CD4-positive, CD25-positive, alpha-beta regulatory T cell (primary cell): ENCODE data around the gene MED15. TPM values are rescaled to one million over a fixed set of nuclear protein-coding genes. Genes with fewer than 3 reads are reported as not detected.
"Not testable (repeated sequence)": the region's sequence is repeated elsewhere in the genome, so short reads cannot be mapped to it uniquely, and the experiment has no call there.

Experiments used
- ATAC-seq, 2 donors: fragments of 150-1000 bp; cut with Tn5 transposase; one replicate each; pipeline ENCODE4 v1.10.0; 2021; ENCODE audit warnings: low read depth in 2 of 2, moderate number of reproducible peaks in 2 of 2, moderate library complexity in 1 of 2
- DNase-seq, 3 donors: peaks; one replicate each; pipeline versions ENCODE4 v3.0.0 to v3.0.0-alpha.2; 2012 to 2022; ENCODE audit warnings: mixed read lengths in 1 of 3
- H3K27ac ChIP-seq: one replicate; pipeline ENCODE4 v1.7.0; 2013; ENCODE audit warnings: mild to moderate bottlenecking, low read length; ENCODE audit not compliant: insufficient read depth, poor library complexity, severe bottlenecking
- H3K27me3 ChIP-seq: one replicate; pipeline ENCODE4 v1.7.0; 2013; ENCODE audit warnings: low read length; ENCODE audit not compliant: control insufficient read depth, insufficient read depth
- H3K36me3 ChIP-seq: one replicate; pipeline ENCODE4 v1.7.0; 2013; ENCODE audit warnings: mild to moderate bottlenecking, low read length, moderate library complexity; ENCODE audit not compliant: control insufficient read depth, insufficient read depth
- H3K4me1 ChIP-seq: 2 replicates; pipeline ENCODE4 v1.7.0; 2013; ENCODE audit warnings: mild to moderate bottlenecking, low read length; ENCODE audit not compliant: insufficient read depth, control insufficient read depth, poor library complexity, severe bottlenecking
- H3K4me3 ChIP-seq: one replicate; pipeline ENCODE4 v1.7.0; 2013; ENCODE audit warnings: low read depth, mild to moderate bottlenecking, low read length, moderate library complexity
- H3K9me3 ChIP-seq, 2 experiments: 1 replicate in 1 of 2; 2 replicates in 1 of 2; pipeline ENCODE4 v1.7.0; 2013; ENCODE audit warnings: low read length in 2 of 2, mild to moderate bottlenecking in 1 of 2, moderate library complexity in 1 of 2; ENCODE audit not compliant: control insufficient read depth in 2 of 2
- H3K27ac Mint-ChIP-seq, 3 donors: one replicate each; pipeline ENCODE4 v1.8.0; 2020 to 2022; ENCODE audit warnings: mild to moderate bottlenecking in 3 of 3, mixed read lengths in 3 of 3, moderate library complexity in 2 of 3
- H3K27me3 Mint-ChIP-seq: one replicate; pipeline ENCODE4 v1.8.0; 2022; ENCODE audit warnings: mild to moderate bottlenecking, mixed read lengths
- H3K36me3 Mint-ChIP-seq: one replicate; pipeline ENCODE4 v1.8.0; 2020; ENCODE audit warnings: mixed read lengths
- H3K4me1 Mint-ChIP-seq, 4 donors: one replicate each; pipeline ENCODE4 v1.8.0; 2020 to 2022; ENCODE audit warnings: mixed read lengths in 4 of 4, mild to moderate bottlenecking in 1 of 4
- H3K4me3 Mint-ChIP-seq, 4 donors: one replicate each; pipeline ENCODE4 v1.8.0; 2020 to 2022; ENCODE audit warnings: mild to moderate bottlenecking in 4 of 4, mixed read lengths in 4 of 4, moderate library complexity in 3 of 4
- H3K9me3 Mint-ChIP-seq, 7 donors: one replicate each; pipeline ENCODE4 v1.8.0; 2020 to 2022; ENCODE audit warnings: mixed read lengths in 7 of 7, mild to moderate bottlenecking in 3 of 7, moderate library complexity in 2 of 7
- polyA plus RNA-seq, 4 donors: library from polyadenylated mRNA; unstranded; fragments of 300-500 nt; fragmentation: Illumina TruSeq; gene quantifications; one replicate each; pipeline ENCODE4 v1.2.3, GENCODE V29; 2021
- total RNA-seq: library from RNA; stranded (reverse); gene quantifications from one replicate; pipeline ENCODE4 v1.2.3, GENCODE V29; 2022

Gene MED15
- total and polyA plus RNA-seq, 5 donors from 2014 or later: 35.1 to 397 (median 41.6) TPM

DNA sequence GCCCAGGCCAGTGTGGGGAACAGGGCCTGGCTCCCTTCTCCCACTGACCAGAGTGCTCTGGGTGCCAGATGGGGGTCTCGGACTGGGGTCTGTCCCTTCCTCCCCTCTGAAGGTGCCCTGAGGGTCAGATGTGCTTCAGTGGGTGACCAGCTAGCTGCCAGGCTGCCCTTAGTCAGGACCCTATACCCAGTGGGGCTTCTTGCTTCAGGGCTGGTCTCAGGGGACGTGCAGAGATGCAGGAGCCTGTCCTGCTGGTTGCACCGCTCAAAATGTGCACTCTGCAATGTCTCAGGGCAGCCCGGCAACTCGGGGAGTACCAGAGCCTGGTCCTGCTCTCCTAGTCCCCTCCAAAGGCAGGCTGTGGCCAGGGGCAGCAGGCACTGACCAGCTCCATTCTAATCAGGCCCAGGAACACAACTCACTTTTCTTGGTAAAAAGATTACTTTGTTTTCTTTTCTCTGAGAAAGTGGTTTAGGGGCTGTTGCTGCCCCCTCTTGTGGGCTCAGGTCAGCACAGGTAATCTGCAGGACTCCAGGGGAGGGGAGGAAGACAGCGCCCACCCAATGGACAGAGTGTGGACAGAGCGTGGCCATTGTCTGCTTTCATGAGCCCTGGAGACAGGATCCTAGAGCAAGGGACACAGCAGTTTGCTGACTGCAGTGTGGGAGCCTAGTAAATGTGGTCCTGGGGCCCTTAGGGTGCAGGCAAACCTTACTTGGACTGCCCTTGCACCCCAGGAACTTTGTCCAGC, 80.9 kb downstream of the MED15 start:
- DNase-seq (no peak), ATAC-seq (no peak)
- Histone ChIP-seq H3K4me3 (no peak overlapping the region), H3K27ac (no peak overlapping the region), H3K27me3 (no peaks in the 10 kb centered on the region), H3K9me3 (no peaks in the 10 kb centered on the region), H3K4me1 (no peaks in the 10 kb centered on the region), H3K36me3 (peaks cover 37% of the 10 kb centered on the region)
- Mint-ChIP-seq H3K9me3 (no peaks in the 10 kb centered on the region), H3K4me3 (no peak overlapping the region), H3K36me3 (peaks cover 7% of the 10 kb centered on the region), H3K27me3 (no peaks in the 10 kb centered on the region), H3K27ac (peak overlapping the region in 2 of 3 donors; percentile 11 to 71), H3K4me1 (peaks cover 0 to 5% (median 2%) of the 10 kb centered on the region in 4 donors)

DNA sequence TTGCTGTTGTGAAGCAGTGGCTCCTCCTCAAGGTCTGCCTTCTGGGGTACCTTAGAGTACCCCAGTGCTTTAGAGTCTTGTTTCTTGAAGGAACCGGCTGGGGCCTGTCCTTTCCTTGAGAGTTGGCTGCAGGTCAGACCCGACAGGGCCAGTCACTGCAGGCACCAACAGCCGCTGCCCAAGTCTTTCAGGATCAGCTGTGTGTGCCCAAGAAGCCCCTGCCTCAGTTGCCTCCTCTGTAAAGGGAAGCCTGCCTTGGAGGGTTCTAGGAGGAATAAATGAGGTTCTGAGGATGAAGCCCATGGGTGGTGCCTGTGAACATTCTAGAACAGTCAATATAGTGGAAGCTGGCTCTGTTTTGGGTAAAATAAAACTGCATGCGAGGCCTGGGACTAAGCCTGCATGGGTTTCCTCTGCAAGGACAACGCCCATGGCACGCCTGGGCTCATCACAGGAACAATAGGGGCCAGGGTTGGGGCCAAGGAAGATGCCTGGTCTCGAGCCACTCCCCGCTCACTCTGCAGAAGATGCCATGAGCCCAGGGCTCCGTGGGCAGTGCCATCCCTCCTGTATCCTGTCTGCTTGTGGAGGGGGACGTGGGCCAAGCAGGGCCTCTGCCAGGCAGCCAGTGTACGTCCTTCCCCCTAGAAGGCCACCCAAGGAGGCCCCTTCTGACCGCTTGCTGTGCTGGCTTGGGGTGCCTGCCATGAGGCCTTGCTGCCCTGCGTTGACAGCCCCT, 81.6 kb downstream of the MED15 start:
- Mint-ChIP-seq H3K9me3 (no peaks in the 10 kb centered on the region), H3K4me3 (no peak overlapping the region), H3K36me3 (peaks cover 3% of the 10 kb centered on the region), H3K27ac (peak overlapping the region in 1 of 3 donors; percentile 11), H3K4me1 (peaks cover 0 to 5% (median 2%) of the 10 kb centered on the region in 4 donors), H3K27me3 (no peaks in the 10 kb centered on the region)
- H3K4me1 ChIP-seq: no peaks in the 10 kb centered on the region
- no peak overlapping the region for H3K27ac ChIP-seq
- H3K4me3 ChIP-seq: no peak overlapping the region
- ATAC-seq (peak; percentile 9), DNase-seq (no peak)
- H3K36me3 ChIP-seq: peaks cover 30% of the 10 kb centered on the region
- H3K27me3 ChIP-seq: no peaks in the 10 kb centered on the region
- H3K9me3 ChIP-seq: no peaks in the 10 kb centered on the region

DNA sequence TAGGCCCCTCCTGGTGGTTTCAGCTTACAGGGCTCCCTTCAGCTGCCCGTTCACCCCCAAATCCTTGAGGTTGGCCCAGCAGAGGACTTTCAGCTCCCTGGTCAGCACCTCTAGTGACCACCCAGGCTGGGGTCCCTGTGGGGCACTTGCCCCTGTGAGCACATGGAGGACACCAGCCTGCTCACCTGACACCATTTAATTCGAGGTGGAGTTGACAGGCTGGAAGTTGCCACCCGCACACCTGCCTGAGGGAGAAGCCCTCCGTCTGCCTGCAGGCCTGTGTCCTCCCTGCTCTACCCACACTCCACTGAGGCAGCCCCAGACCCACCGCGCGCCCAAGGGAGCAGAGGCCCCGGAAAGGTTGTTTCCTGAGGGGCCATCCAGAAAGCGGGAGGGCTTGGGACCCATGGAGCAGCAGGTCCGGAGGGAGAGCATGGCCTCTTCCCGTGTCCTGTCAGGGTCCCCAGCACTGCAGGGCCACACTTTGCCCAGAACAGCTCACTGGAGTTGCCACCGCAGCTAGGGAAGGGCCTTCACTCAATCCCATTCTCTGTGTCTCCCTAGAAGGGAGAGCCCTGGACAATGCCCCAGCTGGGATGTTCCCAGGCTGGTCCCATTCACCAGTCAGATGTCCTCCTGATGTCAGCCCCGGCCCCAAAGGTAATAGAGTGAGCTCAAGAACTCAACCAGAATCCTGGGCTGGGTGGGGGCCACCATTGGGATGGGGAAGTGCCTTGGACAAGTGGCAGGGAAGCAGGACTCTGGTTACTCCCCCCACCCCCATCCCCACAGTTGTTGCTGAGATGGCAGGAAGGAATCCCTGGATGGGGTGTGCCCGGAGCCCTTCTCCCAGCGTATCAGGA, 82.4 kb downstream of the MED15 start:
- DNase-seq (no peak), ATAC-seq (no peak)
- H3K27ac ChIP-seq: no peak overlapping the region
- no peak overlapping the region for H3K27ac Mint-ChIP-seq
- H3K9me3 Mint-ChIP-seq: no peaks in the 10 kb centered on the region
- H3K4me3 ChIP-seq: no peak overlapping the region
- peaks cover 23% of the 10 kb centered on the region for H3K36me3 ChIP-seq
- H3K27me3 Mint-ChIP-seq: no peaks in the 10 kb centered on the region
- peaks cover 0 to 9% (median 2%) of the 10 kb centered on the region in 4 donors for H3K4me1 Mint-ChIP-seq
- H3K27me3 ChIP-seq: no peaks in the 10 kb centered on the region
- H3K9me3 ChIP-seq: no peaks in the 10 kb centered on the region
- H3K36me3 Mint-ChIP-seq: no peaks in the 10 kb centered on the region
- no peaks in the 10 kb centered on the region for H3K4me1 ChIP-seq
- peak overlapping the region in 1 of 4 donors; percentile 63 for H3K4me3 Mint-ChIP-seq

DNA sequence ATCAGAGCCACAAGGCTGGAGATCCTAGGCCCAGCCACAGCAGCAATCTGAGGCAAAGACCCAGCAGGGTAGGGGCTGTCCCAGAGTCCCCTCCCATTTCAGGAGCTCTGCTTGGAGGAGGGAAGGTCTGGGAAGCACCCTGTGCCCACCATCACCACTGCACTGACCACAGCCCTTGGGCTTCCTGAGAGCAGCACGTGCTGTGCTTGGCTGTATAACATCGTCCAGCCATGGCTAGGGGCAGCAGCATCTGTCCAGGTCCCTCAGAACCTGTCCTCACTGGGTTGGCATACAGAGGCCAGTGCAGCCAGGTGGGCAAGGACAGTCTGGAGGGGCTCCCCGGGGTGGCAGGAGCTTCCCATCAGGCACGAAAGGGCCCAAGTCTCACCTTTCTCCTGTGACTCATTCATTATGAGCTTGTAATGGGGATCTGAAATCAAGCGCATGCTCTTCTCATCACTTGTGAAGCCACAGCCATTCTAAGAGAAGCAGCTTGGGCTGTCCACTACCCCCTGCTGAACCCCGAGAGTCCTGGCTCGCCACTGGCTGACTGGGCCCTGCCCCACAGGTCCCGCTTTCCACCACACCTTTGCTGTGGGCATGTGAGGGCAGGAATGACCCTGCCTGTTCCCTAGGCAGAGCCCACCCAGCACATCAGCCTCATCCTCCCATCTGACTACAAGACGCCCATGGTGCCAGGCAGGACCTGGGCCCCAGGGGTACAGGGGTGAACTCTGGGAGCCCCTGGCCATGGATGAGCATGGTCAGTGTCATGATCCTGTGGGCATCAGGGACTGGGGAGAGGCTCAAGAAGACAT, 83.3 kb downstream of the MED15 start:
- peak overlapping the region in 2 of 3 donors; percentile 11 to 83 for H3K27ac Mint-ChIP-seq

DNA sequence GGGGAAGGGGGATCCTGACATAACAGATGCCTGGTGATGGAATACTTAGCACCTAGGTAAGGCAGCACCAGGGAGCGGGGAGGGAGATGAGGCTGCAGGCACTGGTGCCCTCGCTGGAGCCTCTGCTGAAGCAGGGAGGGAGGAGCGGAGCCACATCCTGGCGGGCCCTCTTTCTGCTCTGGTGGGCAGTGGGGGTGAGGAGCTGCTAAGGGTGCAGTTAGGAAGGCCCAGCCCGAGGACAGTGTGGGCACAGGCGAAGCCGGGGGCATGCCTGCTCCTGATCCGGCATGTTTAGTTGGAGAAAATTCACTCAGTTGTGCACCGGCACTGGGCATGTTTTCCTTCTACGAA, 83.9 kb downstream of the MED15 start:
- no peaks in the 10 kb centered on the region for H3K9me3 Mint-ChIP-seq
- H3K27ac Mint-ChIP-seq: peak overlapping the region in 1 of 3 donors; percentile 83
- H3K4me3 ChIP-seq: no peak overlapping the region
- H3K9me3 ChIP-seq: no peaks in the 10 kb centered on the region
- H3K27me3 Mint-ChIP-seq: peaks cover 6% of the 10 kb centered on the region
- peaks cover 0 to 9% (median 2%) of the 10 kb centered on the region in 4 donors for H3K4me1 Mint-ChIP-seq
- no peak overlapping the region for H3K4me3 Mint-ChIP-seq
- no peaks in the 10 kb centered on the region for H3K4me1 ChIP-seq
- H3K36me3 Mint-ChIP-seq: no peaks in the 10 kb centered on the region
- H3K36me3 ChIP-seq: peaks cover 9% of the 10 kb centered on the region
- DNase-seq: no peak
- H3K27me3 ChIP-seq: no peaks in the 10 kb centered on the region
- no peak for ATAC-seq
- H3K27ac ChIP-seq: no peak overlapping the region

More for the DNA sequence above, 83.3 kb downstream of the MED15 start:
- Mint-ChIP-seq H3K9me3 (no peaks in the 10 kb centered on the region), H3K27me3 (peaks cover 6% of the 10 kb centered on the region), H3K36me3 (no peaks in the 10 kb centered on the region), H3K4me1 (peaks cover 0 to 9% (median 2%) of the 10 kb centered on the region in 4 donors), H3K4me3 (no peak overlapping the region)
- Histone ChIP-seq H3K27me3 (no peaks in the 10 kb centered on the region), H3K4me3 (no peak overlapping the region), H3K27ac (no peak overlapping the region), H3K36me3 (peaks cover 14% of the 10 kb centered on the region), H3K4me1 (no peaks in the 10 kb centered on the region), H3K9me3 (no peaks in the 10 kb centered on the region)
- ATAC-seq: no peak
- DNase-seq: no peak

DNA sequence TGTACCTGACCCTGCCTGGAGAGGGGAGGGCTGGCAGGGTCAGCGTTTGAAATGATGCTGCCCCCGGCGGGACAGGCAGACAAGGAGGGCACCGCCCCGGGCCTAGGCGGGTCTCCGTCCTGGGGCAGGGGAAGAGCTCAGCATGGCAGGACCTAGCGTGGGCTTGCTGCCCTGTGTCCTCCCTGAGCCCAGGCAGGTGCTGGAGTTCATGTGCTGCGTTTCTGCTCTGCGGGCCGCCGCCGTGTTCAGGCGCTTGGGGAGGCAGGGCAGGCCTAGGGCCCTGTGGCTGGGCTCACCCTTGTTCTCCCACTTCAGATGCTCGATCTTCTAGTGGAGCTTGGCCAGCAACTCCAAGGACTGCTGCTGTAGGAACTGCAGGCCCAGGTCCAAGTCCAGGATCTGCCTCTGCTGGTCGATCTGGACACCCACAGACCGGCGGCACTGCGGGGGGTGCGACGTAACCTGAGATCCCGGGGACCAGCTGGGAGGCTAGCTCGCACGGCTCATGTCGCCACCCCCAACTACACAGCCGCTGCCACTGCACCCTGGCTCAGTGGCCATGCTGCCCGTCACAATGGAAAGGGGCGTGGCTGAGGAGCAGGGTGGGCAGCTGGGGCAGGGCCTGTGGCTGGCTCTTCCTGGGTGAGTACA, 84.4 kb downstream of the MED15 start:
- no peak overlapping the region for H3K27ac ChIP-seq
- no peak overlapping the region for H3K4me3 Mint-ChIP-seq
- no peaks in the 10 kb centered on the region for H3K9me3 ChIP-seq
- no peaks in the 10 kb centered on the region for H3K9me3 Mint-ChIP-seq
- no peaks in the 10 kb centered on the region for H3K36me3 Mint-ChIP-seq
- no peak overlapping the region for H3K27ac Mint-ChIP-seq
- peaks cover 4% of the 10 kb centered on the region for H3K36me3 ChIP-seq
- no peaks in the 10 kb centered on the region for H3K4me1 ChIP-seq
- no peak for ATAC-seq
- peaks cover 0 to 9% (median 2%) of the 10 kb centered on the region in 4 donors for H3K4me1 Mint-ChIP-seq
- no peak overlapping the region for H3K4me3 ChIP-seq
- H3K27me3 Mint-ChIP-seq: peaks cover 6% of the 10 kb centered on the region
- no peak for DNase-seq
- H3K27me3 ChIP-seq: no peaks in the 10 kb centered on the region

DNA sequence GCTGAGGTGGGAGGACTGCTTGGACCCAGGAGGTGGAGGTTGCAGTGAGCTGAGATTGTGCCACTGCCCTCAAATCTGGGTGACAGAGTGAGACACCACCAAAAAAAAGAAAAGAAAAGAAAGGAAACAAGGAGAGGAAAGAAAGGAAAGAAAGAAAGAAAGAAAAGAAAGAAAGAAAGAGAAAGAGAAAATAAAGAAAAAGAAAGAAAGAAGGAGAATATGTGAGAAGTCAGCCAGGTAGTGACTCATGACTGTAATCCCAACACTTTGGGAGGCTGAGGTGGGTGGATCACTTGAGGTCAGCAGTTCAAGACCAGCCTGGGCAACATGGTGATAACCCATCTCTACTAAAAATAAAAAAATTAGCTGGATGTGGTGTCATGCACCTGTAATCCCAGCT, 86.6 kb downstream of the MED15 start:
- ATAC-seq, H3K36me3 ChIP-seq, DNase-seq, H3K27ac ChIP-seq, H3K27me3 ChIP-seq, H3K9me3 ChIP-seq, H3K4me1 Mint-ChIP-seq, H3K4me3 ChIP-seq, H3K9me3 Mint-ChIP-seq, H3K4me1 ChIP-seq, H3K4me3 Mint-ChIP-seq, H3K27me3 Mint-ChIP-seq, H3K36me3 Mint-ChIP-seq: not testable (repeated sequence)
- peak overlapping the region in 1 of 3 donors; percentile 14 for H3K27ac Mint-ChIP-seq
